K562 (cell line): ENCODE results near the gene RBMX.

Experiments
- CTCF ChIP-seq, 3 experiments: IDR thresholded peaks in 2 of 3; conservative IDR thresholded peaks in 1 of 3; 2 replicates each; pipeline ENCODE4 v1.5.1; 2011 to 2012; ENCODE audit warnings: low read length in 3 of 3, mild to moderate bottlenecking in 3 of 3, control low read depth in 2 of 3, improper control_type of control experiment in 1 of 3, inconsistent platforms in 1 of 3, low read depth in 1 of 3, mixed read lengths in 1 of 3, moderate library complexity in 1 of 3; ENCODE audit not compliant: insufficient read depth in 2 of 3
- MAFG ChIP-seq: fragments of 450-650 bp; conservative IDR thresholded peaks from 2 replicates; pipeline ENCODE4 v1.6.1; 2016; ENCODE audit warnings: missing genetic modification characterization, missing compliant biosample characterization
- RFX5 ChIP-seq: IDR thresholded peaks from 2 replicates; pipeline ENCODE4 v1.6.1; 2011; ENCODE audit warnings: low read depth, mild to moderate bottlenecking, improper control_type of control experiment, low read length
- SREBF2 ChIP-seq: sonication (generic); formaldehyde crosslinking; IDR thresholded peaks from 2 replicates; pipeline ENCODE4 v1.4.0; 2020; ENCODE audit warnings: mild to moderate bottlenecking, missing genetic modification reagents
- ZKSCAN8 ChIP-seq: fragments of 200-800 bp; sonication (Bioruptor generic); IDR thresholded peaks from 2 replicates; pipeline ENCODE4 v1.6.1; 2016; ENCODE audit warnings: missing genetic modification characterization, missing compliant biosample characterization
- TF ChIP-seq, protein P1 (sequence below), 3 experiments: fragments of 200-800 bp in 1 of 3; sonication (Bioruptor generic) in 1 of 3; sonication (generic) in 1 of 3; formaldehyde crosslinking in 1 of 3; IDR thresholded peaks; 2 replicates each; pipeline versions ENCODE4 v1.6.1 to v1.8.0; 2016 to 2022; ENCODE audit warnings: mild to moderate bottlenecking in 2 of 3, missing compliant biosample characterization in 2 of 3, missing genetic modification characterization in 2 of 3, missing genetic modification reagents in 1 of 3

DNA sequence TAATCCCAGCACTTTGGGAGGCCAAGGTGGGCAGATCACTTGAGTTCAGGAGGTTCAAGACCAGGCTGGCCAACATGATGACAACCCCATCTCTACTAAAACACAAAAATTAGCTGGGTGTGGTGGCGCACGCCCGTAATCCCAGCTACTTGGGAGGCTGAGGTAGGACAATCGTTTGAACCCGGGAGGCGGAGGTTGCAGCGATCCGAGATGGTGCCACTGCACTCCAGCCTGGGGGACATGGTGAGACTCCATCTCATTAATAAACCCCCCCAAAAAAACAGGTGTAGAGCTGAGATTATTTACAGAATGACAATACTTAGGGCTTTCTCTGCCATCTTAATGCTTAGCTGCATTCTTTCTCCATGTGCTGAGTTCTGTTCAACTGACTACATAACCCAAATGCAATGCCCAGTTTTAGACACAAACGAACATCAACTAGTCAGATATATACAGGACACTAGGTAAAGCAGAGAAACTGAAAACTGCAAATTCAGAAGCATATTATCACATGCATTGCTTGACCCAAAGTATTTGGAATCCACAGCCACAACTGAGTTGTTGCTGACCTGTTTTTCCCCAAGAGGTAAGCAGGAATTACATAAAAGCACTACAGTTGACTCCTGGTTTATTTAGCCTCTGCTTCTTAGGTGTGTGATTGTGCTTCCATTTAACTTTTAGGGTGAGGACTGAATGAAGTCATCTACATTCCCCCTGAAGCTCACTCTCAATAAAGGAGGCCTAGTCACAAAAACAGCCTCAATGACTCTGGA is 12.1 kb downstream of the RBMX start:
- no peak for TF ChIP-seq RFX5
- TF ChIP-seq, protein P1, sequence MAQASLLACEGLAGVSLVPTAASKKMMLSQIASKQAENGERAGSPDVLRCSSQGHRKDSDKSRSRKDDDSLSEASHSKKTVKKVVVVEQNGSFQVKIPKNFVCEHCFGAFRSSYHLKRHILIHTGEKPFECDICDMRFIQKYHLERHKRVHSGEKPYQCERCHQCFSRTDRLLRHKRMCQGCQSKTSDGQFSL (CRISPR knock-in tag; IDR thresholded peaks at IDR 0.05), result 0 out of 2 replicates have a peak, but pooled peaks have one; percentile 41
- TF ChIP-seq, protein P1 (tag; IDR thresholded peaks at IDR 0.05), result no peak
- TF ChIP-seq SREBF2 (CRISPR knock-in tag), result no peak
- TF ChIP-seq CTCF (IDR thresholded peaks at IDR 0.05 in 2 of 3, conservative IDR thresholded peaks at IDR 0.05 in 1 of 3; ENCODE audit: insufficient read depth in 2 of 3, low read depth in 1 of 3, low read length in 3 of 3), result no peak
- TF ChIP-seq MAFG, result no peak
- no peak for TF ChIP-seq ZKSCAN8 (CRISPR knock-in tag)
